HepG2 (cell line): ENCODE results near the gene ATG9A. TPM values are rescaled to one million over a fixed set of nuclear protein-coding genes. Genes with fewer than 3 reads are reported as not detected.

Experiments used
- HDAC2 ChIP-seq: sonication (generic); formaldehyde crosslinking; IDR thresholded peaks from 2 replicates; pipeline ENCODE4 v1.4.0; 2020; ENCODE audit warnings: missing genetic modification reagents
- HNF1B ChIP-seq: sonication (generic); formaldehyde crosslinking; IDR thresholded peaks from 2 replicates; pipeline ENCODE4 v1.5.1; 2020; ENCODE audit warnings: mild to moderate bottlenecking, moderate library complexity, missing genetic modification reagents
- HNRNPLL ChIP-seq: fragments of 200-400 bp; formaldehyde crosslinking; IDR thresholded peaks from 2 replicates; pipeline ENCODE4 v1.6.1; 2017; ENCODE audit warnings: mild to moderate bottlenecking, low read depth, low read length; ENCODE audit not compliant: poor library complexity, severe bottlenecking
- MTERF4 ChIP-seq: sonication (generic); formaldehyde crosslinking; IDR thresholded peaks from 2 replicates; pipeline ENCODE4 v1.8.0; 2023; ENCODE audit warnings: mild to moderate bottlenecking, missing genetic modification reagents
- POLR2G ChIP-seq: fragments of 200-400 bp; formaldehyde crosslinking; IDR thresholded peaks from 2 replicates; pipeline ENCODE4 v1.6.1; 2018; ENCODE audit warnings: mild to moderate bottlenecking, low read depth, low read length, moderate library complexity
- RFXAP ChIP-seq: sonication (generic); formaldehyde crosslinking; IDR thresholded peaks from 2 replicates; pipeline ENCODE4 v1.4.0; 2020; ENCODE audit warnings: missing genetic modification reagents, borderline replicate concordance
- SP140L ChIP-seq: sonication (generic); formaldehyde crosslinking; IDR thresholded peaks from 2 replicates; pipeline ENCODE4 v1.4.0; 2020; ENCODE audit warnings: missing genetic modification reagents, borderline replicate concordance
- THAP9 ChIP-seq: sonication (generic); formaldehyde crosslinking; IDR thresholded peaks from 2 replicates; pipeline ENCODE4; 2020; ENCODE audit warnings: missing genetic modification reagents, mild to moderate bottlenecking, borderline replicate concordance
- TSC22D2 ChIP-seq: sonication (generic); formaldehyde crosslinking; IDR thresholded peaks from 2 replicates; pipeline ENCODE4 v1.5.1; 2020; ENCODE audit warnings: missing genetic modification reagents, mild to moderate bottlenecking, borderline replicate concordance
- ZFP36L2 ChIP-seq: sonication (generic); formaldehyde crosslinking; IDR thresholded peaks from 2 replicates; pipeline ENCODE4 v1.4.0; 2020; ENCODE audit warnings: missing genetic modification reagents
- ZNF136 ChIP-seq: sonication (generic); formaldehyde crosslinking; IDR thresholded peaks from 2 replicates; pipeline ENCODE4 v1.8.1; 2022; ENCODE audit warnings: low read depth, mild to moderate bottlenecking, moderate library complexity, missing genetic modification reagents
- ZNF292 ChIP-seq: sonication (generic); formaldehyde crosslinking; IDR thresholded peaks from 2 replicates; pipeline ENCODE4 v1.8.1; 2022; ENCODE audit warnings: mild to moderate bottlenecking, low read depth, missing genetic modification reagents, borderline replicate concordance
- ZNF609 ChIP-seq: sonication (generic); formaldehyde crosslinking; IDR thresholded peaks from 2 replicates; pipeline ENCODE4 v1.4.0; 2020; ENCODE audit warnings: mild to moderate bottlenecking, missing genetic modification reagents, borderline replicate concordance
- polyA plus RNA-seq, 8 experiments: library from polyadenylated mRNA; depleted of rRNA in 3 of 8; stranded (reverse) in 7 of 8; unstranded in 1 of 8; fragments of >200 nt; fragmentation: Illumina TruSeq in 4 of 8; extraction: Trizol in 4 of 8; gene quantifications; 2 replicates each; pipeline versions ENCODE4 v1.2.1 to v1.2.3, GENCODE V29; 2011 to 2016; ENCODE audit warnings: low read depth in 4 of 8, missing spikeins in 1 of 8, mixed read lengths in 1 of 8; ENCODE audit not compliant: insufficient read depth in 1 of 8
- total RNA-seq, 5 experiments: library from RNA; depleted of rRNA; stranded (reverse); fragments of >200 nt; fragmentation: Illumina TruSeq; extraction: Trizol; gene quantifications; 2 replicates each; pipeline ENCODE4 v1.2.3, GENCODE V29; 2016; ENCODE audit warnings: low read depth in 1 of 5

Gene ATG9A
- total and polyA plus RNA-seq, 2 of the 13 experiments (the other 11 are each of a cell fraction or from before 2014, with no cell fraction given): 35.0 to 131 TPM

- peak; percentile 46; the same call in 1 of the 2 replicates for TF ChIP-seq ZNF609 (CRISPR knock-in tag)
- TF ChIP-seq ZFP36L2 (CRISPR knock-in tag): no peak
- peak; percentile 72 for TF ChIP-seq HNRNPLL
- no peak for TF ChIP-seq MTERF4 (CRISPR knock-in tag)
- TF ChIP-seq HNF1B (CRISPR knock-in tag): peak; percentile 86
- no peak for TF ChIP-seq ZNF292 (CRISPR knock-in tag)
- 0 out of 2 replicates have a peak, but pooled peaks have one; percentile 45 for TF ChIP-seq ZNF136 (CRISPR knock-in tag)
- 0 out of 2 replicates have a peak, but pooled peaks have one; percentile 19 for TF ChIP-seq TSC22D2
- TF ChIP-seq RFXAP (CRISPR knock-in tag): peak; percentile 84
- TF ChIP-seq SP140L (CRISPR knock-in tag): no peak
- no peak; the same call in 1 of the 2 replicates for TF ChIP-seq THAP9 (CRISPR knock-in tag)
- TF ChIP-seq POLR2G: peak; percentile 77
- no peak; the same call in 1 of the 2 replicates for TF ChIP-seq HDAC2 (CRISPR knock-in tag)
These were observed 24.5 kb upstream of the ATG9A start, which contains the start of gene TUBA4A (continued) for GRCh38 chr2:219253753-219254589.
